NCI-H1048 (cell line): Measurements from ENCODE around the gene TMEM69.
"Not testable (repeated sequence)": the region's sequence is repeated elsewhere in the genome, so short reads cannot be mapped to it uniquely, and the experiment has no call there.

Experiments used
- DNase-seq: peaks from one replicate; lab custom pipeline; 2025; lab: John Stamatoyannopoulos, UW

Gene TMEM69

GRCh38 chr1:45739137-45739536 is 51.2 kb downstream of the TMEM69 start:
- DNase-seq: no peak

GRCh38 chr1:45739641-45740156 is 51.7 kb downstream of the TMEM69 start:
- not testable (repeated sequence) for DNase-seq
